Activated naive CD4-positive, alpha-beta T cell treated with anti-CD3 and anti-CD28 coated beads, Interleukin-2, amount 50 U/mL, for 72 hours (primary cell): ENCODE data around the gene OLFML2A. TPM values are rescaled to one million over a fixed set of nuclear protein-coding genes. Genes with fewer than 3 reads are reported as not detected.
"Not testable (repeated sequence)": the region's sequence is repeated elsewhere in the genome, so short reads cannot be mapped to it uniquely, and the experiment has no call there.

ENCODE experiments used
- ATAC-seq, 2 donors: fragments of 150-1000 bp; cut with Tn5 transposase; 2 replicates each; pipeline ENCODE4 v1.10.0; 2021; ENCODE audit warnings: mild to moderate bottlenecking in 2 of 2, moderate library complexity in 2 of 2
- DNase-seq, 2 donors: peaks; one replicate each; pipeline ENCODE4 v3.0.0; 2021 to 2022; ENCODE audit warnings: low spot score in 2 of 2
- H3K27ac Mint-ChIP-seq, 2 donors: one replicate each; pipeline ENCODE4 v1.8.0; 2022; ENCODE audit warnings: mild to moderate bottlenecking in 2 of 2, mixed read lengths in 2 of 2
- H3K36me3 Mint-ChIP-seq, 2 donors: one replicate each; pipeline ENCODE4 v1.8.0; 2022; ENCODE audit warnings: mixed read lengths in 2 of 2
- H3K9me3 Mint-ChIP-seq, 2 donors: one replicate each; pipeline ENCODE4 v1.8.0; 2022; ENCODE audit warnings: mixed read lengths in 2 of 2
- total RNA-seq, 2 donors: library from RNA; stranded (reverse); gene quantifications; one replicate each; pipeline ENCODE4 v1.2.3, GENCODE V29; 2022

Gene OLFML2A
- total RNA-seq, 2 donors from 2014 or later, result not detected

DNA sequence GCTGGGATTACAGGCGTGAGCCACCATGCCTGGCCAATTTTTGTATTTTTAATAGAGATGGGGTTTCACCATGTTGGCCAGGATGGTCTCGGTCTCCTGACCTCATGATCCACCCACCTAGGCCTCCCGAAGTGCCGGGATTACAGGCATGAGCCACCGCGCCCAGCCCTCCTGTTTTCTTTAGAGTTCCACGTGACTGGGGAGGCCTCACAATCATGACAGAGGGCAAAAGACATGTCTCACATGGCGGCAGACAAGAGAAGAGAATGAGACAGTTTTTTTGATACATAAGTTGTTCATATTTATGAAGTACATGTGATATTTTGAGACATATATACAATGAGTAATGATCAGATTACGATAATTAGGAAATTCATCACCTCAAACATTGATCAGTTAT is 69.5 kb downstream of the OLFML2A start:
- not testable (repeated sequence) for ATAC-seq, H3K27ac Mint-ChIP-seq, H3K9me3 Mint-ChIP-seq, DNase-seq, H3K36me3 Mint-ChIP-seq

- Mint-ChIP-seq H3K27ac (no peak overlapping the region), H3K36me3 (no peaks in the 10 kb centered on the region), H3K9me3 (no peaks in the 10 kb centered on the region)
- DNase-seq, result no peak
- no peak for ATAC-seq
Observed at GRCh38 chr9:124846969-124847368, 70.0 kb downstream of the OLFML2A start.

GRCh38 chr9:124849801-124850200 is 72.9 kb downstream of the OLFML2A start:
- no peak for ATAC-seq
- Mint-ChIP-seq H3K36me3 (no peaks in the 10 kb centered on the region), H3K9me3 (no peaks in the 10 kb centered on the region), H3K27ac (no peak overlapping the region)
- DNase-seq, result no peak

DNA sequence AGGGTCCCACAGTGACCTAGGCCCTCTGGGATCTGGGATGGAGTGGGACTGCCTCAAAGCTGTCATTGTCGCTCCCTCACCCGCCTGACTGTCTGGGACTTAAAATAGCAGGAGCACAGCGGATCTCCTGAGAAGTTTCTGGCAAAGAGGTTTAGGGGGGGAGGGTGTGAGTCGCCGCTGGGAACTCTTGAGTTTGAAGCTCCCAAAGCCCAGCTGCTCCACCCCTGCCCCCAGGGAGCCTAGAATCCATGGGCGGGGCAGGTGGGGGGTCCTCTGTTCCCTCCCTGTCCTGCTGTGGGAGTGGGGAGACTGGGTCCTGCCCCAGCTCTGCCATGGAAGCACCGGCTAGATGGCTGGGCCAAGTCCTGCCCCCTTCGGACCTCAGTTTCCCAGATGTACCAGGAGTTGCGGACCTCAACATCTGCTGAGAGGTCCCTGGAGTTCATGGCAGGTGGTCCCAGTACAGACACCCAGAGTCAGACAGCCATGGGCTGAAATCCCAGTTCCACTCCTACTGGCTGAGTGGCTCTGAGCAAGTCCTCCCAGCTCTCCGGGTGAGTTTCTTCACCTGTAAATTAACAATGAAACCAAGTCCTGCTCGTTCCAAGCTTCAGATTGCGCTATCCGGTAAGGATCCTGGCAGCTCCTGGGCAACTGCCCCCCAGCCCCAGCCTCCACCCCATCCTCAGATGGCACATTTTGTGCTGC is 75.3 kb downstream of the OLFML2A start:
- no peak for DNase-seq
- Mint-ChIP-seq H3K9me3 (no peaks in the 10 kb centered on the region), H3K27ac (peak overlapping the region in 1 of 2 donors; percentile 70), H3K36me3 (peaks cover 0 to 2% of the 10 kb centered on the region in 2 donors)
- no peak for ATAC-seq

DNA sequence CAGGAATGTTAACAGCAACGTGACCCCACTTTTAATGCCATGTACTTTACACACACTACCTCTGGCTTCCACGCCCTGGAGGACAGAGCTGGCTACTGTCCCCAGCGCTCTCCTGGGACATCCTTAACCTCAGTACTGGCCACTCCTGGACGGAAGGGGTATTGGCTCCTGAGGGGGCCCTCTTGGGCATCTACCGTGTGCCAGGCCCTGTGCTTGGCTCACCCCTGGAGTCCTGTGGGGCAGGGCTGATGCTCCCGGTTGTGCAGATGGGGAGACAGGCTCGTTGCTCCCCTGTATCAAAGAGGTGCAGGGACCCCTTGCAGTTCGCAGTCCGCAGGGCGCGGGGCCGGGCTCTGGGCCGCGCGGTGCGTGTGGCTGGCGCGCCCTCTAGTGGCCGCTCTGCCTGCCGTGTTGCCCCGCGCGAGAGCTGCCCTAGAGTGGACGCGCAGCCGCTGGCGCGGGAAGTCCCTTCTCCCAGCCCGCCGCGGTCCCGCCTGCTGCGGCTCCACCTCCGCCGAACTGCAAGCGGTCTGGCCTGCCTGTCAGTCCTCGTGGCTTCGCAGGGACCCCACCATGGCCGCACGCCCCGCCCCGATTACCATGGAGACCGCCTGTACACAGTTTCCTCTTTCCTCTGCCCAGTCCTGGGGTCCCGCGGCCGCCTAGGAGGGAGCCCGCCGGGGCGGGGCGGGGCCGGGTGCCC is 76.0 kb downstream of the OLFML2A start, which contains the start of gene WDR38:
Gene WDR38 (plus strand): TSS at position 632 of the 703 bp plus-strand sequence. CDS start 72 bp downstream, outside the sequence.
- peak; percentile 82 to 89 for ATAC-seq
- Mint-ChIP-seq H3K27ac (peak within 1 kb of the TSS in 1 of 2 donors; percentile 70), H3K9me3 (no peaks in the 10 kb centered on the region), H3K36me3 (peaks cover 0 to 9% of the 10 kb centered on the region in 2 donors)
- peak; percentile 85 to 89 for DNase-seq

DNA sequence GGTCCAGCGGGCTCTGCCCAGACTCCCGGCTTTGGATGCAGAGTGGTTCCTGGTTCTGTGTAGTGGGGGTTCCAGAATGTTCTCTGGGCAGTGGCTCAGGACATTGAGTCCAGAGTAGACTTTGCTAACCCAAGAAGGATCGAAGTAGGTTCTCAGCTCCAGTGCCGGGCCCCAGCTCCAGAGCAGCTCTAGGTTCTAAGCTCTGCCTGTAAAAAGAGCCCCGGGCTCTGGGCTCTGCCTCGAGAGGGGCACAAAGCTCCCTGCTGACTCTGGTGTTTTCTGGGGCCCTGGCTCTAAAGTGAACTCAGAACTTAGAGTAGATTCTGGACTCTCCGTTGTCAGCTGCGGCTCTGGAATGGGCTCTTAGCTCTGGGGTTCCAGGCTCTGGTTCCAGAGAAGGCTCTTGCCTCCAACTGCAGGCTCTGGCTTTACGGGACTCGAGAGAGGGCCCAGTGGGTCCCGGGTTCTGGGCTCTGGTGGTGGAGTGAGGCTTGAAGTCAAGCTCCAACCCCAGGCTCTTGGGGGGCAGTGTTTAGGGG is 76.7 kb downstream of the OLFML2A start:
- Mint-ChIP-seq H3K27ac (peak overlapping the region in 1 of 2 donors; percentile 21), H3K36me3 (peaks cover 4 to 9% of the 10 kb centered on the region in 2 donors), H3K9me3 (no peaks in the 10 kb centered on the region)
- ATAC-seq (peak in 1 of 2 donors; percentile 6), DNase-seq (no peak)

DNA sequence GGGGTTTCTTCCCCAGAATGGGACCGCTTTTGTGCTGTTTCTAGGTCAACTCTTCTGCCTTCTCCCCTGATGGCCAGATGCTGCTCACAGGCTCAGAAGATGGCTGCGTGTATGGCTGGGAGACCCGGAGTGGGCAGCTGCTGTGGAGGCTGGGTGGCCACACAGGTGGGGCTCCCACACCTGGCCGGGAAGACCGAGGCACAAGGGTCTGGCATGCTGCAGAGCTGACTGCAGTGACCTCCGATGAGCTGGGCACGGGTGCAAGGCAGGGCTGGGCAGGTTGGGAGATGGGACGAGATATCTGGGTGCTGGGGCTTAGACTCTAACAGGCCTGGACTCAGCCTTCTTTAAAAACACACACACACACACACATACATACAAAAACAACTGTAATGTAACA is 77.2 kb downstream of the OLFML2A start:
- ATAC-seq (no peak), DNase-seq (no peak)
- H3K27ac Mint-ChIP-seq, result peak overlapping the region in 1 of 2 donors; percentile 21
- no peaks in the 10 kb centered on the region for H3K9me3 Mint-ChIP-seq
- H3K36me3 Mint-ChIP-seq, result peaks cover 7 to 10% of the 10 kb centered on the region in 2 donors

DNA sequence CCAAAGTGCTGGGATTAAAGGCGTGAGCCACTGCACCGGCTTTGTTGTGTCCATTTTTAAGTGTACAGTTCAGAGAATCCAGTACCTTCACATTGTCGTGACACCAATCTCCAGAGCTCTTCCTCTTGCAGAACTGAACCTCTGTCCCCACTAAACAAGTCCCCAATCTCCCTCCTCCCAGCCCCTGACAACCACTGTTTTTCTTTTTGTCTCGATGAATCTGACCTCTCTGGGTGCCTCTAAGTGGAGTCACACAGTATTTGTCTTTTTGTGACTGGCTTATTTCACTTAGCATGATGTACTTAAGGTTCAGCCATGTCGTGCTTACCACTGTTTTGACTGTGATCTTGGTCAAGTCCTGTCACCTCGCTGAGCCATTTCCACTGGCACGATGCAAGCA is 77.9 kb downstream of the OLFML2A start:
- ATAC-seq (no peak), DNase-seq (no peak)
- Mint-ChIP-seq H3K36me3 (peaks cover 14 to 16% of the 10 kb centered on the region in 2 donors), H3K9me3 (no peaks in the 10 kb centered on the region), H3K27ac (peak overlapping the region in 1 of 2 donors; percentile 75)

GRCh38 chr9:124855566-124855943 is 78.6 kb downstream of the OLFML2A start:
- H3K9me3 Mint-ChIP-seq, result no peaks in the 10 kb centered on the region
- peak overlapping the region in 1 of 2 donors; percentile 75 for H3K27ac Mint-ChIP-seq
- H3K36me3 Mint-ChIP-seq, result peaks cover 21 to 24% of the 10 kb centered on the region in 2 donors

GRCh38 chr9:124855944-124856765 is 79.2 kb downstream of the OLFML2A start:
- ATAC-seq (no peak), DNase-seq (peak in 1 of 2 donors; percentile 31)
- no peaks in the 10 kb centered on the region for H3K9me3 Mint-ChIP-seq
- peaks cover 27 to 30% of the 10 kb centered on the region in 2 donors for H3K36me3 Mint-ChIP-seq
- H3K27ac Mint-ChIP-seq, result peak overlapping the region in 1 of 2 donors; percentile 75

More at GRCh38 chr9:124855566-124855943, 78.6 kb downstream of the OLFML2A start:
- ATAC-seq, result no peak
- no peak for DNase-seq

DNA sequence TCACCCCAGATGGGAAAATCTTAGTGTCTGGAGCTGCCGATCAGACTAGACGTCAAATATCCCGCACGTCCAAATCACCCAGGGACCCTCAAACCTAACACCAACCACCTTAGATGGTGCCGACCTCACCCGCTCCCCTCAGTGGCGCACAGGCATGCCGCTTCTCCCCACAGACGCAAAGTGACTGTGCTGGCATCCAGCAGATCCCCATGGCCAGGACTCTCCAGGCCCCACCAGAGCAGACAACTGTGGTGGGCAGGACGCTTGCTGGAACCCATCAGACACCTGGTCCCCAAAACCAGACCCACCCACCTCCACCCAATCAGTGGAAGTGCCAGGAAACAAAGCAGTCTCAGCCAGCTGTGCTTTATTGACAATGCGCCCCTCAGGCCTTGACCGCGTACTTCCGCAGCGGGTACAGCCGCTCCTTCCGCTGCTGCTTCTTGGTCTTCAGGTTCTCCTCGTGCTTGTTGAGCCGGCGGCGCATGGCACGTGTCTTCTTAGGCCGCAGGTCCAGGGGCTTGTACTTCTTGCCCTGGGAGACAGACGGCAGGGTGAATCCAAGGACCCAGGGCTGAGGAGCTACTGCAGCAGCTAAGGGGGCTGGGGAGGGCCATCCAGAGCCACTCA is 80.7 kb downstream of the OLFML2A start:
- DNase-seq (peak in 1 of 2 donors; percentile 19), ATAC-seq (no peak)
- H3K36me3 Mint-ChIP-seq, result peaks cover 37 to 38% of the 10 kb centered on the region in 2 donors
- H3K27ac Mint-ChIP-seq, result peak overlapping the region; percentile 66 to 86
- no peaks in the 10 kb centered on the region for H3K9me3 Mint-ChIP-seq

DNA sequence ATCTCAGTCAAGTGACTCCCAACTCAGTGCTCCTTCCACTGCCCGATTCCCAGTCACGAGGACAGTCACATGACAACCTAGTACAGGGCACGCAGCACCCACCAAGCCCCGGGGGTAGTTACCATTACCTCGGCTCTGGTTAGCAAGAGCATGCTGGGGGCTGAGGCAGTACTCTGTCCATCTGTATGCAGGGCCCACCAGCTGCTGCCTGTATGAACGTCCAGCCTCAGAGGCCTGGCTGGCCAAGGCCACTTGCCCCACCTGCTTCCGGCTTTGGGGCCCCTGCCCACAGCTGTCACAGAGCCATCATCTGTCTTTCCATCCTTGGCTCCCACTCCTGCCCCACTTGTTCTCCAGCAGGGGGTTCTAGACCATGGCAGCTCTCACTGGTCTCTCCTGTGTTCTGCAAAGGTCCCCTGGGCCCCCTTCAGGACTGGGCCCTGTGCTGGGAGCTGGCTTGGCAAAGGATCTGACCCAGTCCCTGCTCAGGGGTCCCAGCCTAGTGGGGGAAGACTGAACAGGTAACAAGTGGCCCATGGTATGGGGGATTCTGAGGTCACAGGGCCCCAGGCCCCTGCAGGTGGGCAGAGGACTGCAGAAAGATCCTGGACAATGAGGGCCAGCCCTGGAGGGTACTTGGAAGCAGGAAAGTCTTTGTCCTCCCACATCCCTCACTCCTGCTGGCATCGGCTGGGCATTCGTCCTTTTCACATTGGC is 81.6 kb downstream of the OLFML2A start:
- ATAC-seq (no peak), DNase-seq (no peak)
- Mint-ChIP-seq H3K27ac (peak overlapping the region; percentile 86 to 98), H3K9me3 (no peaks in the 10 kb centered on the region), H3K36me3 (peaks cover 37 to 38% of the 10 kb centered on the region in 2 donors)

DNA sequence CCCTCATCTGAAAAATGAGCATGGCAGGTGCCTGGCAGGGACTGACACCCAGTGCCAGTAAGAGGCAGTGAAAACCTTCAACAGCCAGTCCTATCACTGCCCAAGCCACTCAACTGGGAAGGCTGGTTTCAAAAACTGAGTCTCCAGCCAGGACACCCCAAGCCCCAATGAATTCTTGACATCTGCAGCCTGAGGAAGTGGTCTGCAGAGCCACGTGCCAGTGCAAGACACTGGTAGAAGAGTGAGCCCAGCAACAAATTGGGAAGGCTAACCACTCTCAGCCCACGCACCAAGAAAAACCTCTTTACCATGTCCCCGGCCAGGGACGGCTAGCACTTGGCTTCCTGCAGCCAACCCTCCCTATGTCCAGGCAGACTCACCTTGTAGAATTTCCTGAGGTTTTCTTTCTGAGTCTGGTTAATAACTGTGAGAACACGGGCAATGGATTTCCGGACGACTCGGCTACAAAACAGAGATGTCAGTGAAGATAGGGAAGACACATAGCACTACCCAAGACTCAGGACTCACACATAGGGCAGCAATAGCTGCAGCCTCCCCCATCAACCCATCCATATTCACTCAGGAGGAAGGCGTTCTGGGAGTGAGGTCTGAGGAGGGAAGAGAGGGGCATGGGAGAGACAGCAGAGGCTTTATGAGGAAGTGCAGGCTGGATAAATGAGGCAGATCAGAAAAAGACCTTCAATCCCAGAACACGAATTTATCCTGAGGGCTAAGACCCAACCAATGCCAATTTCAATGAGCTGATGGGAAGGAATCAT is 83.1 kb downstream of the OLFML2A start:
- DNase-seq (no peak), ATAC-seq (no peak)
- Mint-ChIP-seq H3K36me3 (peaks cover 37 to 38% of the 10 kb centered on the region in 2 donors), H3K9me3 (no peaks in the 10 kb centered on the region), H3K27ac (peak overlapping the region; percentile 98)

GRCh38 chr9:124860582-124861341 is 83.8 kb downstream of the OLFML2A start:
- ATAC-seq, result no peak
- Mint-ChIP-seq H3K27ac (peak overlapping the region; percentile 98), H3K36me3 (peaks cover 37 to 38% of the 10 kb centered on the region in 2 donors)

More at GRCh38 chr9:124860582-124861341, 83.8 kb downstream of the OLFML2A start:
- H3K9me3 Mint-ChIP-seq, result no peaks in the 10 kb centered on the region
- DNase-seq, result no peak
